DOHH2 (cell line): ENCODE measurements around the gene IQSEC1.

ENCODE experiments used
- EZH2phosphoT487 ChIP-seq: fragments of 200-600 bp; sonication (generic); IDR thresholded peaks from 2 replicates; pipeline ENCODE4 v1.6.1; 2017; ENCODE audit warnings: borderline replicate concordance, mild to moderate bottlenecking, antibody characterized with exemption, low read length, moderate library complexity, mixed read lengths
- TF ChIP-seq, protein P1 (sequence below): fragments of 200-600 bp; sonication (generic); IDR thresholded peaks from one replicate; pipeline ENCODE4 v1.5.1; 2014; ENCODE audit warnings: antibody characterized with exemption, mild to moderate bottlenecking, low read depth, low read length; ENCODE audit not compliant: poor library complexity, severe bottlenecking

DNA sequence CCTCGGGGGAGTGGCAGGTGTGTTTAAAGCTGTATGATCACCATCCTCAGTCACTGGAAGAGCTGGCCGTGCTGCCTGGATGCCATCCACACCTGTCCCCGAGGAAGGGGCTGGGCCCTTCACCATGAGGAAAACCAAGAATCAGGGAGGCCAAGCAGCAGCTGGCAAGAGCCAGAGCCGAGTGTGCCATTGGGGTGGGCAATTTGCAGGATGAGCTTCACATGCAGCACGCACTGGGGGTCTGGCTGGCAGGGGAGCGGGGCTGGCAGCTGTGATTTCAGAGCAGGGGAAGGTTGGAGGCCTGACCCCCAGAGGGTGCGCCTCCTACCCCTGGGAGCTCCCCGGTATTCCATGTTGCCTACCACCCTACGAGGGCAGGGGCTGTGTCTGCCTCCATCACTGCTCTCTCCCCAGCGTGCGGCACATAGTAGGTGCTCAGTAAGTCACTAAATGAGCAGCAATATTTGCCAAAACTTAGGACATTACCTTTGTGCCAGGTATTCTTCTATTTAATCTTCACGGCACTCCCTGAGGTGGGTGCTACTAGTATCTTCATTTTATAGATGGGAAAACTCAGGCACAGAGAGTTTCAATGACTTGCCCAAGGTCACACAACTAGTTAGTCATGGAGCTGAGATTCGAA lies 30.3 kb upstream of the IQSEC1 start:
- TF ChIP-seq, protein P1, sequence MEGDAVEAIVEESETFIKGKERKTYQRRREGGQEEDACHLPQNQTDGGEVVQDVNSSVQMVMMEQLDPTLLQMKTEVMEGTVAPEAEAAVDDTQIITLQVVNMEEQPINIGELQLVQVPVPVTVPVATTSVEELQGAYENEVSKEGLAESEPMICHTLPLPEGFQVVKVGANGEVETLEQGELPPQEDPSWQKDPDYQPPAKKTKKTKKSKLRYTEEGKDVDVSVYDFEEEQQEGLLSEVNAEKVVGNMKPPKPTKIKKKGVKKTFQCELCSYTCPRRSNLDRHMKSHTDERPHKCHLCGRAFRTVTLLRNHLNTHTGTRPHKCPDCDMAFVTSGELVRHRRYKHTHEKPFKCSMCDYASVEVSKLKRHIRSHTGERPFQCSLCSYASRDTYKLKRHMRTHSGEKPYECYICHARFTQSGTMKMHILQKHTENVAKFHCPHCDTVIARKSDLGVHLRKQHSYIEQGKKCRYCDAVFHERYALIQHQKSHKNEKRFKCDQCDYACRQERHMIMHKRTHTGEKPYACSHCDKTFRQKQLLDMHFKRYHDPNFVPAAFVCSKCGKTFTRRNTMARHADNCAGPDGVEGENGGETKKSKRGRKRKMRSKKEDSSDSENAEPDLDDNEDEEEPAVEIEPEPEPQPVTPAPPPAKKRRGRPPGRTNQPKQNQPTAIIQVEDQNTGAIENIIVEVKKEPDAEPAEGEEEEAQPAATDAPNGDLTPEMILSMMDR: no peak
- no peak for TF ChIP-seq EZH2phosphoT487
